GM19099 (cell line): ENCODE measurements around the gene ASB4.

Experiments
- POLR2A ChIP-seq: IDR thresholded peaks from 3 replicates; pipeline ENCODE4 v1.6.1; 2011; ENCODE audit warnings: low read depth; ENCODE audit not compliant: insufficient read length; ENCODE audit errors: extremely low read depth

Gene ASB4

GRCh38 chr7:95472581-95473161 is 13.1 kb upstream of the ASB4 start:
- TF ChIP-seq POLR2A, result no peak

DNA sequence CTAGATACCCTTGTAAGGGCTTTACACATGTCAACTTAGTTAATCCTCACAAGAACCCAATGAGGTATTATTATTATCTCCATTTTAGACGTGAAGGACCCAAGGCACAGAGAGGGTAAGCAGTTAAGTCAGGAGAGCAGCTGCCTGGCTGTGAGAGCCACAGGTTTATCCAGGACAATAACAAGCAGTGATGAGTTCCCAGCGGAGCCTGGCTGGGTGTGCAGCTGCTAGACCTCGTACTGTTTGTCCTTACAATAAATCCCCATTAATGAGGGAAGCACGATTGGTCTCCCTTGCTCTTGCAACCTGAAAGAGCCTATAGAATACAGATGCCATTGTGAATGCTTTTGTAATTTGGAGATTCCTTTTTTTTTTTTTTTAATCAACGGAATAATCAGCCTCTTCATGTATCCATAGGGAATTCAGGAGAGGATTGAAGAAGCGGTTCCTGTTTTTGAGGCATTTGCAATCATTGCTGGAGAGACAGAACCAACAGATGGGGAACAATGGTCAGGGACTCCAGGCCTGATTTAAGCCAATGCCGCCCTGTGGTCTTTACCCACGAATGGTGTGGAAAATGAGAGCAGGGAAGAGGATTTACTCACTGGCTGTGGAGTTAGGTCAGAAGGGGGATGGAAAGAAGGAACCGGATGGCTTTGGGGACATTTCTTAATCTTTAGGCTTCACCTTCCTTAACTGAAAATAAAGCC is 12.3 kb upstream of the ASB4 start:
- no peak for TF ChIP-seq POLR2A

GRCh38 chr7:95476072-95476847 is 9.5 kb upstream of the ASB4 start:
- TF ChIP-seq POLR2A, result no peak

DNA sequence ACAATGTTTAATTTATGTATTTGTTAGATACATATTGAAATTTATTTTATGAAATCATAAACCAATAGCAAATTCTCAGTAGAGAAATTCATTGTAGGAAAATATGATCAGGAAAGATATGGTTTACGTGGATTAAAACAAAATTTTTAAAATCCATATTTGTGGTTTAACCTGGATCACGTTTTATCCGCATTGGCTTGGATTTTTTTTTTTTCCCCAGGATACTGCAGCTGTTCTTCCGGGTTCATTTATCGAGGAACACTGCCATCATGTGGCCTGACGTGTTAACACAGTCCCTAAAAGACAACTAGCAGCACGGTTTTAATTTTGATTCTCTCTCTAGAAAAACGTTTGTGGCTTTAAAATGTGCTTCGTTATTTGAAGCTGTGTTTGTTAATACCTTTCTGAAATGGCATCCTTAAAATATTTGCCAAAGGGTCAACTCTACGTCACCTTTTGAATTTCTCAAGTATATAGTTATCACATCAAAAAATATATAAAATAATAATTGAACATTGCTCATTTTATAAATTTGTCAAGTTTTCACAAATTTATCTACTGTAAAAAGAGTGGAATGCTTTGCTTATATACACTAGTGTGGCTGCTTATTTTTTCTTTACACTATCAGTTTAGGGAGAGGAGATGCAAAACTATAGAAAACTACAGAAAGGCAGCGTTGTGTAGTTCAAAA is 8.7 kb upstream of the ASB4 start:
- no peak for TF ChIP-seq POLR2A

DNA sequence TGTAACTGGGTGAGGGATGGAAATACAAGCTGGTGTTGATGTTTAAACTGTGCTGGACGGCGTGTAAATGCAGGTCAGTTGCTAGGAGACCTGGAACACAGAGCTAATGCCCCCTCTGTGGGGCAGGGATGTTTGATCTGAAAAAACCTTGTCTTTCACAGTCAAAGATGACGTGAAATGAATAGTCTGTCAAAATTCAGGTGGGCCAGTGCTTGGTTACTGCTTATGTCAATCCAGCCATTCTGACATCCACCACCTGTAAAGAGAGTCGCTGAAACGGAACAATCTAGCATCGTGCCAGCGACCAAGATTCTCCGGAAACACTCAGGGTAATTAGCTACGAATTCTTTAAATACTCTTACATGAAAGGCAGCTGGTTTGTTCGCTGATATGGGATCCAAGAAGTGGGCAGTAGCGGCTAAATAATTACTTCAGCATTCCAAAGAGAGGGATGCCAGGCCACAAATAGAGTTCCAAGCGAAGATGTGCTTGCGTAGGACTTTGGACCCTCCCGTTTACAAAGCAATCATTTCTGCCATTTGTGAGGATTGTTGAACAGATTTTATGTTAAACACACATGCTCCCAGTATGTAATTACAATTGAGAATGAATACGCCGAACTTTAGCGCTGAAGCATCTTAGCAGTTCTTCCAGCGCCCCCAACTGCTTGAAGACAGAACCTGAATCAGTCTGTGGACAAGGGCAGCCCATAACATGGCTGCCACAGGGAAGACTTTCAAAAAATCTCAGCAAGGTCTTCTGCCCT is 7.3 kb upstream of the ASB4 start:
- TF ChIP-seq POLR2A, result no peak

DNA sequence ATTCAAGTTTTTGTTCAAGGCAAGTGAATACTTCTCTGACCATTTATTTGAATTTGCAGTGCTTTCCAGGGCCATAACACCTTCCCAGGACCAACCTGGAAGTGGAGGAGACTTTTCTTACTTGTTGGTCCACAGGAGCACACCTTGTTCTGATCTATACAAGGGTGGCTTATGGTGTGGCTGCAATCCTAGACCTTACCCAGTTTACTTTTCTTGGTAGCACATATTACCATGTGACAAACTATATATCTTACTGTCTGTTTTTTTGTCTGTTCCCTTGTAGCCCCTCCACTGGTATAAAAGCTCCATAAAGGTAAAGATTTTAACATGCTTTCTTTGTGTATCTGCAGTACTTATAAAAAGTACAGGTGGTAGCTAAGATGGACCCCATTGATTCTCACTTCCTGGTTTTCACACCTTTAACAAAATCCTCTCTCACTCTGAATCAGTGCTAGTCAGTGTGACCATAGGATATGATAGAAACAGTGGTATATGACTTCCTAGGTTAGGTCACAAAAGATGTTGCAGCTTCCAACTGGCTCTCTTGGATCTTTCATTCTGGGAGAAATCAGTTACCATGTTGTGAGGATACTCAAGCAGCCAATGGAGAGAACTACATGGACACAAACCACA is 5.6 kb upstream of the ASB4 start:
- no peak for TF ChIP-seq POLR2A

- no peak for TF ChIP-seq POLR2A
Measured at GRCh38 chr7:95481271-95482165, 4.2 kb upstream of the ASB4 start.

GRCh38 chr7:95482424-95482823 is 3.3 kb upstream of the ASB4 start:
- no peak for TF ChIP-seq POLR2A

DNA sequence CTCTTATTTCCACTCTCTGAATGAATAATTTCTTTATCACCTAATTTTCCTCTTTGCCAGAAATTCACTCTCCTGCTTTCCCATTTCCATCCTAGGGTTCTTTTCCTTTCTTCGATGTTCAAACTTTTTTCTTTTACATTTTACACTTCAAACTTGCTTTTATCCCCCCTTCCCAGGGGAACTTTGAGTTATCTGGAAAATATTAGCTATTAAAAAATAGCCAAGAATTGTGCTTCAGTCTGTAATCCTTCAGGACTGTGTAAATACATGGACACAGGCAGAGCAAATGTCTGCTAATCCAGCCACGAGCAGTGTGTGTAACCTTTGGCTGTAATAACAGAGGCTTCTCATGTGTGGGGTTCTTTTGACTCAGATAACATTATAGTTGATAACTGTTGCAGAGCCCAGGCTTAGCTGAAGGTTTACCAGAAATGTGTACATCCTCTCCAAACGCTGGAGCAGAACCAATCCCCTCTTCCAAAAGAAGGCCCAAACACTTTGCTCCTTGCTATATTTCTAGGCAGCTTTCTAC is 4.6 kb downstream of the ASB4 start:
- no peak for TF ChIP-seq POLR2A

DNA sequence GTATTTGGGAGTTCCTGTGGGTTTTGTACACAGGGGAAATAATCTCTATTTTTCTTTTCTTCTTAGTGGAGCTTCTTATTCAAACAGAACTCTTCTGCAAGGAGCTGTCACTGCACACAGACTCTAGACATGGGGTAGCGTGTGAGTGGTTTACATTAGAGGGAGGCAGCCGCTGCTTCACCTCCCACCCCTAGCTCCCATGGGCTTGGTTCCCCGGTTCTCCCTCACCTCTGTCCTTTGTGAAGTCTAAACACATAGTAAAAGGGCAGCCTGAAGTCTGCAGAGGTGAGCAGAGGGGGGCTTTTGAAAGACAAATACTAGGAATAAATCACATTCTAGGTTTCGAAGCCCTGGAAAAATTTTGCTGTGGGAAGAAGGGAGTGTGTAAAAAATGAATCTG is 5.5 kb downstream of the ASB4 start:
- no peak for TF ChIP-seq POLR2A

DNA sequence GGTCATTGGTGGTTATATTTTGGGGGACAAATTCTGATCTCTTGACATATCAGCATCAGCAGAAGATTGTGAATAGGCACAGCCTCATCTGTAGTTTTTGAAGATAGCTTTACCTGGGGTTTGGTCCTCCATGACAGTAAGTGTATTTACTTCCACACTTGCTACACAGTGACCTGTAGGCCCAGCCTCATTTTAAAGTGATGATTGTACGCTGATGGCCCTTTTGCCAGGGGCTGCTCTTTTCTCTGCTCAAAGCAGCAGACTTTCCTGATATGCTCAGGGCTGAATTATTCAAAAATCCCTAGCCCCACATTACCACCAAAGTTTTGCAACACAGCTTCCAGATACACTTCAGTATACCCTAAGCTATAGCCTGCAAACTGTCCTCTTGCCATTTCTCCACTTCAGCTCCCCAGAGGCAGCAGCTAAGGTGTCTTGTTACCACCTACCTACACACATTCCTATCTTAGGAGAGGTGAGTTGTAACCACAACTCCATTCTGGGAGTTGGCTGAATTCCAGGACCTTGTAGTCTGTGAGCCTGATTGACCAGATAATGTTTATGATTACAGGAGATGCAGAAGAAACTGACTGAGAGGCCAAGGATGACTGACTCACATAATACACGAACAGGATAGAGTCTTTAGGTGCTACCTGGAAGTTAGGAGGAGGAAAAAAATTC is 6.0 kb downstream of the ASB4 start:
- no peak for TF ChIP-seq POLR2A

DNA sequence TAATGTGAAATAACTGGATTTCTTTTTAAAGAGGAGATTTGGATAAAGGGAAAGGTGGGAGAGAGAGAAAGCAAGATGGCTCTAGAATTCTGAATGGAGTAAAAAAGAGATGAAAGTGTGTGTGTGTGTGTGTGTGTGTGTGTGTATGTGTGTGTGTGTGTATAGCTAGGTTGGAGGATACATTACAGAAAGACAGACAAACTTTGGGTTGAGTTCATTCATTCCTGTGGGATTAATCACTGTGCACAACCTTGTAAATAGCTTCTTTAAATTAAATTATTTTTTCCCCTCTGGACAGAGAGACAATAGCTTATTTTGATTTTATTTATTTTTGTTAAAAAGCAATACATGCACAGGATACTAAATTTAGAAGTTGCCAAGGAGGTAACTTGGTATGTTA is 7.5 kb downstream of the ASB4 start:
- no peak for TF ChIP-seq POLR2A

- TF ChIP-seq POLR2A, result no peak
Measured at GRCh38 chr7:95493844-95494243, 8.1 kb downstream of the ASB4 start.
